NCI-H774 (cell line): Measurements from ENCODE around the gene ZFAND3.

ENCODE experiments used
- DNase-seq: peaks from one replicate; lab custom pipeline; 2025; lab: John Stamatoyannopoulos, UW

ZFAND3 gene

GRCh38 chr6:38169977-38170526 lies 350.5 kb downstream of the ZFAND3 start:
- peak; percentile 81 for DNase-seq

DNA sequence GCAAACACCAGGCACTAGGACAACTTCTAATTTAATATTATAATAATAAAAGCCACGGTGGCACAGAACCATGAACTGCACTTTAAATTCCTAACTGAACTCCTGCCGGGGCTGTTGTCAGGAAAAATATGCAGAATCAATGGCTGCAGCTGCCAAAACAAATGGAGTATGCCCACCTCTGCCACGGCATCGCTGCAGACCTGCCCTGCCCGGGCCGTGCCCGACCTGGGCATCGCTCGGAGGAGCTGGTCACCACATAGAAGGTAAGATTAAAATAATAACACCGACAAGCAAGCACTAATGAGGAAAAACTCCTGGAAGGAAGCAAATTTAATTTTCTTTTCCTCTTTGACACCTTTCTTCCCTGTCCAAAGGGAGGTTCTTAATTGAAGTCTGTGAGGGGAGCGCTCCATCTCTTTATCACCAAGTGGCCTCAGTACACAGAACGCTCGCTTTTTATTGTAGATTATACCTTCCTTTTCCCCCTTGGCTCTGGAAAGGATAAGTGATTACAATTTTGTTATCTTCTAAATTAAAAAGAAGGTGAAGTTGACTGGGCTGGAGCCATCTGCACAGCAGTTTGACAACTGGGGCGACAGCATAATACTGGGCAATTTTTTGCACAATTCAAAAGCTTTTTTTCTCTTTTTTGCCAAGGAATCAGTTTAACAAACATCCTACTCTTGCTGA lies 351.3 kb downstream of the ZFAND3 start:
- DNase-seq, result no peak

GRCh38 chr6:38171997-38172738 lies 352.6 kb downstream of the ZFAND3 start:
- DNase-seq, result no peak

DNA sequence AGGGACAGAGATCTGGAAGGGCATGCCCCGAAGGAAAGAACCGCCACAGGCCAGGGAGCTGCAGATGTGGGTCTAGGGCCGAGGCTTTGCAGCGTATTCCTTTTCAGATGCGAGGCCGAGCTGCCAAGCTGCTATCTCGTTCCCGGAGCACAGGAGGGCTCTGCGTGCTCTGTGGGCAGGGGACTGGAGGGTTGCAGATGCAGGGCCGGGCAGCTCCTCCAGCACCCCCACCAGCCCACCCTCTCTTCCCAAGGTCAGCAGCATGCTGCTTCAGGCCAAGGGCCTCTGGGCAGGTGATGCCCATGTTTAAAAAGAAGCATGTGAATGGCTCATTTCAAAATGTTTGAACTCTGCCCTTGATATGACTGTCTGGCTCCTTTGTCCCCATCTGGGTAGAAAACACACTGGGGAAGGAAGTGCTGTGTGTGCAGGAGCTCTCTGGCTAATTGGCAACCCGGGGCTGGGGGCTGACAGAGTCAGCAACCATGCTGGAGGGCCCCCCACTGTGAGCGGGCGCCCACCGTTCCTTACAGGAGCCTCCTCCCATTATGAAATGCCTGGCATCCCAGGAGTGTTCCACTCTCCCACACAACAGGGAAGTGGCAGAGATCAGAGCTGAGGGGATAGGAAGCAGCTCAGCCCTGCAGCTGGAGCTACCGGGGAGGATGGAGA lies 353.3 kb downstream of the ZFAND3 start:
- no peak for DNase-seq

- DNase-seq, result no peak
Observed at GRCh38 chr6:38173909-38174308, 354.4 kb downstream of the ZFAND3 start.

DNA sequence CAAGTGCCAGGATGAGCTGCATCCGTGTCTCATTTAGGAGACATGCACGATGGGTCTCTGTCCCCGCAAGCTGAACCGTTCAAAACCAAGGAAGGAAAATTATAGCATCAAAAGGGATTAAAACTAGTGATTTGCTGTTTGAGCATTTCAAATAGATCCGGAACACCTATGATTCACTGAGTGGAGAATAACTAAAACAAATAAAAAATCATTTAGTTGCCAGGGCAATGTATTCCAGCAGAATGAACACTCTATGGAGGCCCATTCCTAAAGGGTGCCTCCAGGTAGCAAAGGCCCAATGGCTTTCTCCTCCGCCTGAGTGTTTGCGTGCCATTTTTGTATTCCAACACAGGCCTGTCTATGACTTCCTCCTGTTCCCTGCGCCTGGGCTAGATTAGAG lies 354.8 kb downstream of the ZFAND3 start:
- no peak for DNase-seq

DNA sequence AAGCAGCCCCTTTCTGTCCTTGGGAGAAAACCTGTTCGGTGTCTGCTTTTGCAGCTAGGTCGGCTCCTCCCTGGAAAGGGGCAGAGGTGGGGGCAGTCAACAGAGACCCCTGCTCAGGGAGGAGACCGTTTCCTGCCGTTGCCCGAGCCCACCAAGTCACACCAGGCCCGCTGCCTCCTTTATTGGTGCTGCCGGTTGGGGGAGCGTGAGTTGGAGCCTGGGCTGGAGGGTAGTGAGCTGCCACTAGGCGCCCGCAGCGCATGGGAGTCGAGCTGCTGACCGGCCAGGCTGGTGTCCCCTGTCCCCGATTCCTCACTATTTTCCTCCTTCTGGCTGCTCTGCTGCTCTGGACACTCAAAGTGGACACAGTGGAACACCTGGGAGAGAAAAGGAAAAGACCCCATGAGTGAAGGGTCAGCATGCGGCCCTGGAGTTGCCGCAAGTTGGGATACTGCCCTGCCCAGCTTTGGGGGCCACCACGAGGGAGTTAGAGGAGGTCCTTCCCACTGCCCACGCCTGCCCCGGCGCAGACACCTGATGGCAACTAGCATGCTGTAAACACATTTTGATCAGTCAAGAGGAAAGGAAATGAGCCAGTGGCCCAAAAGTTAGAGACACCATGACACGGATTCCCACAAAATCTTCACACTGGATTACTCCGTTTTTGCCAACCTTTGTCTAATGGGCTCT lies 355.4 kb downstream of the ZFAND3 start:
- no peak for DNase-seq

GRCh38 chr6:38175786-38176185 lies 356.3 kb downstream of the ZFAND3 start:
- DNase-seq, result no peak

GRCh38 chr6:38176797-38177751 lies 357.5 kb downstream of the ZFAND3 start:
- no peak for DNase-seq

DNA sequence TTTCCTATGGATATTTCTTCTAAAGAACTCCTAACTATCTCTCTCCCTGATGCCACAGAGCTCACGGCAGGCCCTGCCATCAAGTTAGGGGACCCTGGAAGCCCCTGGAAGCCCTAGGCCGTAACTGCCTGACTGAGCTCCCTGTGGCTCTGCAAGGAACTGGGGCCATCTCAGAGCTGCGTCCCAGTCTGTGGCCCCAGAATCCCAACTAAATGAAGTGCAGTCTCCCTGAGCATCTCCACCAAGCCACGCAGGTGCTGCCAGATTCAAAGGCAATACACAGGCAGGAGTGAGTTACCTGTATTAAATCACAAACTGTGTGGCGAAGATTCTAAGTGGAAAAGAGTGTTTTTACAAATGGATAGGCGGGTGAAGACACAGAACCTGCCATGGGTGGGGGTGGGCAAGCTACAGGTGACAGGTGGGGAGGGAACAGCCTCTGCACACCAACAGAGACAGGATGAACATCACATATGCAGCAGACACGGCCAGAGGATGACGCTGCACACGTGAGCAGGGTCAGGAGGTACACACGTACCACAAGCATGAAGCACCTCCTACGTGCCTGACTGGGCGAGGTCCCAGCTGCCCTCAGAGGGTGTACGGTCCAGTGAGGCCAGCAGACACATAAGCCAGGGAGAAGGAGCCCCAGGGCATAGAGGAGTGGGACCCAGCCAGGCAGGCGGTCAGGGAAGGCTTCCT lies 358.5 kb downstream of the ZFAND3 start:
- no peak for DNase-seq

DNA sequence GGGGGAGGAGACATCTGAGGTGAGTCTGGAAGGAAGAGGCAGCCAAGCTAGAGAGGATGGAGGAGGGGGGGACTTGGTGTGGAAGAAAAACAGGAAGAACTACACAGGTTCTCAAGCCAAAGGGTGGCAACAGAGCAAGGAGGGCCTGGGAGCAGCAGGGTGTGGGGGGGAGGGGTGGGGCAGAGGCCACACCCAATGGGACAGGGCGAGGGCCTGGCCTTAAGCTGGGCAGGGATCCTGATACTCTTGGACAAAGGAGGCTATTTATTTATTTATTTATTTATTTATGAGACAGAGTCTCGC lies 359.0 kb downstream of the ZFAND3 start:
- DNase-seq, result no peak

DNA sequence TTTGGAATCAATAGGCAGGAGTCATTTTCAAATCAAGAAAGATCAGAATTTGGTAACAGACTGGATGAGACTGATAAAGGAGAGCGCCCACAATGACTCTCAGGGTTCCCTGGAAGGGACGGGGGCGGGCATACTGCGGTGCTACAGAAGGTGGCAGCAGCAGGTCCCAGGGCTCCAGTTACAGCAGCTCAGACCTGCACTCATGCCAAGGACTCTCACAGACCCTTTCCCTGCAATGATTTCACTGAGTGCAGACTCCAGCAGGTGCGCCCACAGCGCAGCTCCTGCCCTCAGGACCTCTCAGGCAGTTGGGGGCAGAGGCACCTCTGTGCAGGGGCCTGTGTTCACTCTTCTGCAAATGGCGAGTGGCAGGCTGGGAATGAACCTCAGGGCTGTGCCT lies 359.8 kb downstream of the ZFAND3 start:
- no peak for DNase-seq

DNA sequence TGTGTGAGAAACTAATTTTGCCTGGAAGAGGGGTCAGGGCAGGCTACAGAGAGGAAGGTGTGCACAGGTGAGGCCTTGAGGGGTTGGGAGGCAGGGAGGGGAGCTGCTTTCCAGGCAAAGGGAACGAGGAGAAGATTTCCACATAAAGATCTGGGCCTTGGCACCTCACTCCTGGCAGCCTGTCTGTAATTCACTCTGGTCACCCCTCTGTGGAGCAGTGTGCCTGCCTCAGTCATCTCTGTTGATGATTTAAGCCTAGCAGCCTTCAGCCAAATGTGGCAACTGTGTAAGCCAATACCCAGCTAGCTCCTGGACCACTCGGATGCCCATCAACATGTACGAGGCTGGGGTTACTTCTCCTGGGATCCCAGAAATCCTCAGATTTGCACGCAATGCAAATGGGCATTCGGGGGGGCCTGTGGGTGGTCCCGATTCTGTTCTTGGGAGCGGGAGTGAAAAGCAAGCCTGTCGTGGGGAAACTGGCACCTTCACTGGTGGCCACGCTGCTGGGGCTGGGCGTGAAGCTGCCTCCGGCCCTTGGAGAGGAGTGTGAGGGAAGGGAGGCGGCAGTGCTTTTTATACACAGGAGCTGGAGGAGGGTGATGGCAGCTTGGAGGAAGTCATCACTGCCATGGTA lies 360.4 kb downstream of the ZFAND3 start:
- DNase-seq, result no peak

GRCh38 chr6:38180586-38180985 lies 361.1 kb downstream of the ZFAND3 start:
- DNase-seq, result no peak

DNA sequence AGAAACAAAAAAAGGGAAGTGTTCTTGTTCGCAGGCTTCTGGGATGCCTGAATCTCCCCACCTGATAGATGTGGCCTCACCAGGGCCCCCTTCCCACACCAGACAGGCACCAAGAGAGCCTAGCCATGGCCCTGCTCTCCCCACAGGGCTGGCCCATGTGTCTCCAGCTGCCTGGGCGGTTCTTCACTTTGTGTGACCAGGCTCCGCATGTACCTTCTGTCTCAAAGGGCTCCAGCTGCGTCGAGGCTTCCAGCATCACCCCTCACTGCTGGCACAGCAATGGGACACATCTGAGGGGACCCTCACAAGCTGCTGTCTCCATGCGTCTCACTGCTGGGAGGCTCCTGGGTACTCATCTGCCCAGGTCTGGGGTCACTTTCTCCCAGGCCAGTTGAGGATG lies 362.9 kb downstream of the ZFAND3 start:
- DNase-seq, result no peak

DNA sequence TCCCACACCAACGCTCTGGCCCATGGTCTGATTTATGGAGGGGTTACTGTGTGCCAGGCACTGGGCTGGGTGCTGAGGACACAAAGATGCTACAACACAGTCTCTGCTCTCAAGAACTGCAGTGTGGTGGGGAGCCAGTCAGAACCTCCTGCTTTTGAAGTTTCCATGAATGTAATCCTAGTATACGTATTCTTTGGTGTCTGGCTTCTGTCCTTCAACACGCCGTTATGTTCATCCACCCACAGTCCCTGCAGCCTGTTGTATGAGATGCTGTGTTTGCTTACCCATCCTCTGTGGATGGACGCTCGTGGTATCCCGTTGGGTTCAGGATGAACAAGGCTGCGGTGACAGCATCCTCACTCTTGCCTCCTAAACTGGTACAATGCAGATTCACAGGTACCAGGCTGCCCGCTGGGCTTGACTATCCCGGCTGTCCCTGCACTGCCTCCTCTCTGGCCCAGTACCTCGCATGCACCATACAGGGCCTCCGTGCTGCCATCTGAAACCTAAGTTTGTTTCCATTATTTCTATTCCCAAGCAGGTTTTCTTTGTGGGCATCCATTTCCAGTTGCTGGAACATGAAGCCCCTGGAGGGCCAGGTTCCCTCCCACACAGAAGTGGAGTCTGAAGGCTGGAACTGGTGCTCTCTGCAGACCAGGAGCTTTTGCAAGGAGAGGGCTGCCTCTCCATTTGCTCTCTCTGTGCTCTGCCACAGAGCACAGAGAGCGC lies 364.5 kb downstream of the ZFAND3 start:
- DNase-seq, result no peak

DNA sequence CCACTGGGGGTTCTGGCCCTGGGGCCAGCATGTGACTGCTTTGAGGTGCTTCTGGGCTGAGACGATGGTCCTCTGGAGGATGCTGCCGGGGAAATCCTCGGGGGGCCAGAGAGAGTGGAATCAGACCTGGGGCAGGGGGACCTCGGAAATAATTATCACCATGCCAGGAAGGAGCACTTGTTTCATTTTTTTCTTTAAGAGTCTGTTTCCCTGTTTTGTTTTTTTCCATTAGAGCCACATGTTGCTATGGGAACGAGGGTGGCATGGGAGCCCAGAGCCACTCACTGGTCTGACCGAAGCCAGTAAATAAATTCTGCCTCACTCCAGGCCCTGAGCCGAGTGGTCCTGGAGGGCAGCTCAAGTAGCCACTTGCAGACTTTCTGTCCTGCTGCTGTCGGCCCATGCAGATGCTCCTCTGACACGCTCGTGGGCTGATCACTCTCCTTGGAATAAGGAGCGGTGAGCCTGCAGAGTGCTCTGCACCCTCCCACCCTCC lies 365.1 kb downstream of the ZFAND3 start:
- no peak for DNase-seq

DNA sequence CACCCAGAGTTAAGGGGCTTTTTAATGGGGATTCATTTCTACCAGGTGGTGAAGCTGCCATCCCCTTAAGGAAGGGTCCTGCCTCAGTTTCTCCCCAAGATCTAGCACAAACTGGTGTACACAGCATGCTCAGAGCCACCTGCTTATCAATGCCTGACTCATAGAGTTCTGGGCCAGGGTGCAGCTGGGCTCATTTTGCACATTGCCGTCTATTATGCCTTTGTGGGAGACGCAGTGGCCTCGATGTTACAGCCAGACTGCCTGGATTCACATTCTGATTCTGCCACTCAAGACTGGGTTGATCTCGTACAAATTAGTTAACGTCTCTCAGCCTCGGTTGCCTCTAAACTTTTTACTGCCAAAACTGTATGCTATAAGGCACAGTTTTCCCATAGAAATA lies 365.7 kb downstream of the ZFAND3 start:
- no peak for DNase-seq

DNA sequence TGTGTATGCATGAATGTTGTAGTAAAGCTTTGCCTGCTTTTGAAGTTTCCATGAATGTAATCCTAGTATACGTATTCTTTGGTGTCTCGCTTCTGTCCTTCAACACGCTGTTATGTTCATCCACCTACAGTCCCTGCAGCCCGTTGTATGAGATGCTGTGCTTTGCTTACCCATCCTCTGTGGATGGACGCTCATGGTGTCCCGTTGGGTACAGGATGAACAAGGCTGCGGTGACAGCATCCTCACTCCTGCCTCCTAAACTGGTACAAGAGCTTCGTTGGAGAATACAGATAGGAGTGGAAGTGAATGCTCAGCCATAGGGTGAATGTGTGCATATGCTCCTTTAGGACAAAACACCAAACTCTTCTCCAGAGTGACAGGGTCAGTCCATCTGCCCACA lies 366.2 kb downstream of the ZFAND3 start:
- DNase-seq, result no peak
